AG08396 (cell line): ENCODE data around the gene BUB1B.

ENCODE experiments used
- DNase-seq: peaks from one replicate; pipeline ENCODE4 v3.0.0; 2012; ENCODE audit warnings: low spot score, mixed read lengths

Gene BUB1B

DNA sequence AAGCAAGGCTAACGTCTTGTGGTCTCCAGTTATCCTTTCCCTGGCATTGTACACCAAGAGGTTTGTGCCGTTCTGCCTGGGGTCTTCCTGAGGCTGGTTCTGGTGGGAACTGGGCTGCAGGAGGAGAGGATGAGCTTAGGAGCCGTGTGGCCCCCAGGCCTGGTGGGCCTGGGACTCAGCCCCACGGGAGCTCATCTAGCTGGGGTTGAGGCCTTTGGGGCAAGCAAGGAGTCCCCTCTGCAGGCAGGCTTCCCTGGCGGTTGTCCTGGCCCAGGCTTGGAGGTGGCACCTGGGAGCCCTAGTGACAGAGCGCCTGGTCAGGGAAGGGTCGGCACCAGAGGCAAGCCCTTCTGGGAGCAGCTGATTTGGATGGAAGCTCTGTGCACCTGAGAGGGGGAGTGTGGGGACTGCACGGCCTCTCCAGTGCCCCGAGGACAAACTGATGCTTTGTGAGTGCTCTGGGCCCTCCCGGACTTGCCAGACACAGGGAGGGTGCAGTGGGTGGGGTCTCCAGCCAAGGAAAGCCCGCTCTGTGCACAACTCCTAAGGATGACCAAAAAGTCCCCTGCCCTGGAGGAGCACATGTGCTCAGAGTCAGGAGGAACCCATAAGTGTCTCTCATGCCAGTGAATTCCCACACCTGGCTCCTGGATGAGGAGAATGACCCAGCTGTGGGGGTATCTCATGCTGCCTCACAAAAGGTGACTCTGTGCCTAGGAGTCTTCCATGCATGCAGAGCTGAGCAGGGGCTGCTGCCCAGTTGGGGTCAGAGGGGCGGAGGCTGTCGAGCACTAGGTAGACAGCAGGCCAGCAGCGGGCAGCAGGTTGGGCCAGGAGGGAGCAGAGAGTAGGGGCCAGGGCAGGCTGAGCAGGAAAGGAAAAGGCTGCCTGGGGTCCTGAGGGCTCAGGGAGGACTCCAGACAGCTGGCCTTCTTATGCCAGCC, 80.7 kb downstream of the BUB1B start:
- DNase-seq = no peak

DNA sequence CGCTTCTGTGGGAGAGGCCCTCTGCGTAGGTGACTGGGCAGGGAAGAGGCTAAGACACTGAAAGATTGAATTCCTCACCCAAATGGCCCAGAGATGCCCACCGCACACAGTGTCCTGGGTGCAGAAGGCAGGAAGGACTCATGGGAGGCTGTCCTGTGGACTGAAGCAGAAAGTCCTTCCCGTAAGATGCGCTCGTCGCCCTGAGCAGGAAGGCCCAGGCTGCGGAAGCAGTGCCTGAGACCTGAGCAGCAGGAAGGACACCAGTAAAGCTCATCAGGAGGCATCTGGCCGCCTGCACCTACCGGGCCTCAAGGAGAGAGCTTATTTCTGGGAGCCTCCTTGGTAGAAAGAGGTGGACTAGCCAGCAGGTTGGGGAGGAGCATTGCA, 81.3 kb downstream of the BUB1B start:
- DNase-seq = no peak

DNA sequence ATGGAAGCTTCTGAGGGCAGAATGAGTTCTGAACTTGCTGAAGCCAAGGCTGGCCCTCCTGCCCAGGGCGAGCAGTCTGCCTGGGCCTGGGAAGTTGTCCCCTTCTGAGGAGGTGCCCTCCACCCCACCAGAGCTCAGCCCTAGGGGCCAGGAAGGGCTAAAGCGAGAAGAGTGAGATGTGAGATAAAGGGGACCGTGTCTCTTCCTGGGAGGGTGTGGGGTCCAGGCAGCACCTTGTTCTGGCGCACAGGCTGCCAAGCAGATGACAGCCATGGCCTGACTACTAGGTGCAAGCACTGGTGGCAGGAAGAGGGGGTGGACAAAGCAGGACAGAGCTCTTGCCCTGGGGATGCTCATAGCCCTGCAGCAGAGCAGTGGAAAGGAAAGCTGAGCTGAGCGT, 81.7 kb downstream of the BUB1B start:
- DNase-seq = no peak

- no peak for DNase-seq
Observed at GRCh38 chr15:40243126-40243810, 82.4 kb downstream of the BUB1B start.

DNA sequence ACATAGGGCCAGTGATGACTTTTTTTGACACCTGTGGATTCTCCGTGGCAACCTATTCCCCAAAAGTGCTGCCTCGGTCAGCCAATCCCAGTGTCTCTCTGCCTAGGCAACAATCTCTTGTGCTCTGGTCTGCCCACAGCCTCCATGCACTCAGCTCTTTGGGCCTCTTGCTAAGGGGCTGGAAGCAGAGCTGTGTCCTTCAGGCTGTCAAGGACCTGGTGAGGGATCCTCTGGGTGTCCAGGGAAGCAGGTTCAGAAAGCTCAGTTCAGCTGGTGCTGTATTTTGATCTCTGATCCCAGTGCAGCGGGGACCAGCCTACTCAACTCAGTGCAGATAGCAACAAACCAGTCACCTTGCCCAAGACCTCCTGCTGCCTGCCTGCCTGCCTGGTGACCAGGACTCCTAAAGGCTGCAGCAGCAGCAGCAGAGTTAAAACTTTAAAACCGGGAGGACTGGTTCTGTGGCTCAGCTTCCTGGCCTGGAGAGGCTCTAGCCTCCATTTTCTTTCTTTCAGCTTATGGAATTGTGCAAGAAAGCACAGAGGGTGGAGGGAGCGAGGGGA, 84.2 kb downstream of the BUB1B start:
- no peak for DNase-seq

DNA sequence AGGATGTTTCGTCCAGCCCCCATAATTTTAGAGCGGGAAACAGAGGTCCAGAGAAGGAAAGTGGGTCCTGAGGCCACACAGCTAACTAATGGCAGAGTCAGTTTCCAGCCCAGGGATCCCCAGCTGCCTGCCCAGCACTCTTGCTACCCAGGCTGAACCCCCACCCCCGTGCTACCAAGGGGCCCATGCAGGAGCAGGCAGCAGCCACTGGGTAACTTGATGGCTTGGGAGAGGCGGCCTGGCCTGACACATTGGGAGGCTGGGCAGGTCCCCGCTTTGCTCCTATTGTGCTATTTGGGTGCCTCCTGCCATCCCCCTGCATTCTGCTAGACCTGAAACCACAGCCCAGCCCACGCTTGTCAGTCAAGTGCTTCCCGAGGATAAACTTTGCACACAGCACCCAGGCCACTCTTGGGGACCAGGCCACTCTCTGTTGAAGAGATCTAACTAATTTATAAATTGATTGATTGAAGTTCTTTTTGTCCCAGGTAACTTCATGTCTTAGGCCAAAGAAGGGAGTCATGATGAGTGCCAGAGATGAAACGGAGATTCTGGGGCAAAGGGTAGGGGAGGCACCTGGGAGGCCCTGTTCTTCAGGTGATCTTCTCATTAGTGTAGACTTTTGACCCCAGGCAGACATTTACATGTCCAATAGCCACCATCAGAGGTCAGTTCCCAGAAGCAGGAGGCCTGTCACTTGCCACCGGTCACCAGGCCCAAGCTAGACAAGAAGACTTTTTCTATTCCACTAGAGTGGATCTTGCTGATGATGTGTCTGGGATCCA, 85.0 kb downstream of the BUB1B start:
- no peak for DNase-seq

DNA sequence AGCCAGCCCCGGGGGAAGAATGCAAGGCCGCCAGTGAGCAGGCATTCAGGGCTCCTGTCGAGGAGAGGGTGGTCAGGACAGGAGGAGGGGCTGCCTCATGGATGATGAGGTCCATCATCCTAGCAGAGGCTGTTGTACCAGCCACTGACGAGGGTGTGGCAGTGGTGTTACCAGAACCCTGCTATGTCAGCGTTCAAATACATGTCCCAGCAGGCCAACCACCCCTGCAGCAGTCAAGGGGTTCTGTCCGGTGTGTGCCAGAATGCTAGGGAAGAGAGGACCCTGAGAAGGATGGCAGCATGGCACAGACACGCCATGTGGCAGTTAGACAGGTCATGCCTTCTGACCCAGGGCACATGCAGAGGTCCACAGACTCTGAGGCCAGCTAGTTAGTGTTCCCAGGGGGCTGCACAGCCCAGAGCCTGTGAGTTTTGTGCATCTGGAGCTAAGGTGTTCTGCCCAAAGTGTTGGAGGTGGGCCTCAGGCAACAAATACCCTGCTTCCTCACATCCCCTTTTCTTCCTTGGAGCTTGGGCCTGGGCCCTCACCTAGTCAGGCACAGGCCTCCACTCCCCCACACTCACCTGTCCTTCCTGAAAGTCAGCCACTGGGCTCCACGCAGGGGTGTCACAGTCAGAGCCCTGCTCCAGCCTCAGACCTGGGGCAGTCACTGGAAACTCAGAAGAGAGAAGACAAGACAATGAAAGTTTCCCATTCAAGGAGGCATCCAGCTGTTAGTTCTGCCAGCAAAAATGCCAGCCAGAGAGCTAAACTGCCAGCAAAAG, 85.8 kb downstream of the BUB1B start:
- no peak for DNase-seq

DNA sequence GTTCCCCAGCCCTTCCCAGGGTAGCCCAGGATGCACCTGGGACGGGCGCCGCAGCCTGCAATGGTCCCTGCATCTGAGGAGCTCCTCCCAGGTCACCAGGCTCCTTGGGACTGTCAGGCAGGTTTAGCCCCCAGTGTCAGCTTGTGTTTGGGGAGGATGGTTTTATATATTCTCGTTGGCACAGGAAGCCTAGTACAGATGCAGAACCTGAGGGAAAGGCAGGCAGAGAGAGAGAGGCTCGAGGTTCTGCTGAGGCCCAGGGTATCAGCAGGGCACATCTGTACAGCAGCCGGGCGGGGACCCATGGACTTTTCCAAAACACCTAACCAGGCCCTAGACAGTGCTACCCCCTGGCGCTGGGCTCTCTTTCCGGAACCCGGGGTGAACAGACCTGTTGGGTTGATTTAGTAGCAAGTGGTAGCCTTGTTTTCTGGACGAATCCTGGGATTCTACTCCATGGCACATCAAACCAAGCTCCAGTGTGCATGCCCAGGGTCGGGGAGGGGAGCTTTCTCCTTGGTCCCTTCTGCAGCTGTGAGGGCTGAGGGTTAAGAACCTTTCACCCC, 86.6 kb downstream of the BUB1B start:
- no peak for DNase-seq

DNA sequence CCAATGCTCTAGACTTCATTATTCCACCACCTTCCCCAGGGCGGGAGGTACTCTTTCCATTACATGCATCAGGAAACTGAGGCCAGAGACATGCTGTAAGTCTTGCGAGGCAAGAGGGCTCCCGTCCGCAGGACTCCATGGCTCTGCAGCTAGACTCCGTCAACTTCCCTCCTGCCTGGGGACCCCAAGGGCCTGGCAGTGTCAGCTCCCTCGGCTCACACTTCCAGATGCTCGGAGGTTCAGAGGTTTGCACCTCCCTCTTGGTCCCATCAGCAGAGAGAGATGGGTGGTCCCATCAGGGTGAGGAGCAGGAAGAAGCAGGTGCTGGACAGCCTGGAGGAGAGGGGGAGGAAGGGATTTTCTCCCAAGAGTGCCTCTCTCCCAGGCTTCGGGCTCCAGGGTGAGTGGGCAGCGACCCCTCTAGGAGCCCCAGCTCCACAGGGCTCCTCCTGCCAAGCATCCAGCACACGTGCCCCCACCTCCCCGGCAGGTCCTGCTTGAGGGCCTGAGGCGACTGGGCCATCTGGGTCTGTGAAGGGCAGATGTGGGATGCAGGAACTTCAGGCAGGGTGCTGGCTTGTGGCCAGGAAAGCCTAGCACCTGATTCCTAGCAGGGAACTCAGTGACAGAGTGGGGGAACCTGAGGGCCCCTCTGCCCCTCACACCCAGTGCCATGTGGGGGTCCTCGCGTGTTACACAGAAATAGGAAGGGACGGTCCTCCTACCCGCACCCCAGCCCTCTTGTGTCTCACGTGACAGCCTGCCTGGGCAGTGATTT, 87.3 kb downstream of the BUB1B start:
- DNase-seq = no peak

GRCh38 chr15:40249477-40250303, 88.8 kb downstream of the BUB1B start:
- DNase-seq = no peak

GRCh38 chr15:40250304-40250656, 89.4 kb downstream of the BUB1B start:
- no peak for DNase-seq

GRCh38 chr15:40250771-40251483, 90.1 kb downstream of the BUB1B start:
- DNase-seq = no peak

- no peak for DNase-seq
Observed at GRCh38 chr15:40251486-40252140, 90.7 kb downstream of the BUB1B start.

- no peak for DNase-seq
Observed at GRCh38 chr15:40252141-40252437, 91.2 kb downstream of the BUB1B start.

GRCh38 chr15:40252438-40253166, 91.7 kb downstream of the BUB1B start:
- no peak for DNase-seq

- no peak for DNase-seq
Observed at GRCh38 chr15:40253167-40253790, 92.4 kb downstream of the BUB1B start.

GRCh38 chr15:40254452-40254851, 93.6 kb downstream of the BUB1B start:
- DNase-seq = no peak
